HG03469 (cell line): ENCODE data around the gene PLLP.
"Not testable (repeated sequence)": the region's sequence is repeated elsewhere in the genome, so short reads cannot be mapped to it uniquely, and the experiment has no call there.

Source experiments
- ATAC-seq: cut with Tn5 transposase; IDR thresholded peaks from one replicate; pipeline ENCODE4 v1.9.1; 2021; ENCODE audit warnings: mild to moderate bottlenecking, moderate library complexity, moderate number of reproducible peaks; ENCODE audit not compliant: unreplicated experiment

The PLLP gene

DNA sequence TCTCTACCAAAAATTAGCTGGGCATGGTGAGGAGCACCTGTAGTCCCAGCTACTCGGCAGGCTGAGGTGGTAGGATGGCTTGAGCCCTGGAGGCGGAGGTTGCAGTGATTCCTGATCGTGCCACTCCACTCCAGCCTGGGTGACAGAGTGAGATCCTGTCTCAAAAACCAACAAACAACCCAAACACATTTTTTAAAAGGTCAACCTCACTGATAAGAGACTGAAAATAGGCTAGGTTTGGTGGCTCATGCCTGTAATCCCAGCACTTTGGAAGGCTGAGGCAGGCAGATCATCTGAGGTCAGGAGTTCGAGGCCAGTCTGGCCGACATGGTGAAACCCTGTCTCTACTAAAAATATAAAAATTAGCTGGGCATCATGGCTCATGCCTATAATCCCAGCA is 8.5 kb downstream of the PLLP start:
- ATAC-seq, result not testable (repeated sequence)

DNA sequence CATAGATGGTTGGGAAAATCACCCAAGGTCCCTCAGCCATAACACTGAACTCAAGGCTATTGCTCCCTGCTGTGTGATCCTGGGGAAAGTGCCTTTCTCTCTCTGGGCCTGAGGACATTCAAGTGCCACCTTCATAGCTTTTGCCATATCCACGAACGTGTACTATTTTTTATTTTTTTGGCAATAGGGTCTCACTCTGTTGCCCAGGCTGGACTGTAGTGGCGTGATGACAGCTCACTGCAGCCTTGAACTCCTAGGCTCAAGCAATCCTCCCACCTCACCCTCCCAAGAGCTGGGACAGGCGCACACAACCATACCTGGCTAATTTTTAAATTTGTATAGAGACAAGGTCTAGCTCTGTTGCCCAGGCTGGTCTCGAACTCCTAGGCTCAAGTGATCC is 10.6 kb downstream of the PLLP start:
- no peak for ATAC-seq

DNA sequence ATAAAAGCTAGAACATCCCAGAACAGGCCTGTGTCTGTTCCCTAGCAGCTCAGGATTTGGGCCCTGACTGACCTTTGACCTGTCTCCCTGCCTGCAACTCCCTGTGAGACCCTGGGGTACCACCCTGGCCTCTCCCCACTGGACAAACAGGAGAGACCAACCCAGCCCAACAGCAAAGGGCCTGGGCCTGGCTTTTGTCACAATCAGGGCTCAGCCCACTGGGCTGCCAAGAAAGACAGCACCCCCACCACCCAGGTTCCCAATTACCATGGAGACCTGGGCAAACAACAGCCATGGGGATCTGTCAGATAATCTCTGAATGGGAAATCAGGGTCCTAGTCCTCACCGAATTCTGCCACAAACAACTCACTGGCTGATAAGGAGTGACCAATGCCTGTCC is 11.1 kb downstream of the PLLP start:
- no peak for ATAC-seq

DNA sequence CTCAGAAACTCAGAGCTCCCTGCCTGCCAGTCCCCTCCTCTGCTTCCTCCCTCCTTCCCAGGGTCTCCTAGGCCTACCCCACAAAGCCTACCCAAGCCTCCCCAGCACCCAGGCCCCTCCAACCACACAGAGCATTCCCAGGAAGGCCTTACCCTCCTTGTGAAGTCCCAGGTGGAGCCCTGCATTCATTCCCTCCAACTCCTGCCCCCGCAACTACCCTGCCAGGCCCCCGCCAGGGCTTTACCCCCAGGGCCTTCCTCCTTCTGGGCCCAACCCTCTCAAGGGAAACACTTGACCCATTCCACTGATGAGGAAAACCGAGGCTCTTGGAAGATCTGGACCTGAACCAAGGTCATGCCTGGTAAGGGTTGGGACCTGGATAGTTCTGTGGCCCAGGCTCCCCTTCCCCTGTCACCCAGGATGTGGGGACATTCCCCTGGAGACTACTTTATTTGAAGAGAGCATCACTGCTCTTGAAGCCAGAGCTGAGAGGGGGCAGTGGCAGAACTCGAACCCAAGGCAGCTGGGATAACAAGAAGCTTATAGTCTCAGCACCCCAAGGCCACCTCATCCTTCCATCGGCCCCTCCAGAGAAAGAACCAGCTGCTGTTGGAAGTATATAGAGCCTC is 12.5 kb downstream of the PLLP start:
- ATAC-seq, result no peak

DNA sequence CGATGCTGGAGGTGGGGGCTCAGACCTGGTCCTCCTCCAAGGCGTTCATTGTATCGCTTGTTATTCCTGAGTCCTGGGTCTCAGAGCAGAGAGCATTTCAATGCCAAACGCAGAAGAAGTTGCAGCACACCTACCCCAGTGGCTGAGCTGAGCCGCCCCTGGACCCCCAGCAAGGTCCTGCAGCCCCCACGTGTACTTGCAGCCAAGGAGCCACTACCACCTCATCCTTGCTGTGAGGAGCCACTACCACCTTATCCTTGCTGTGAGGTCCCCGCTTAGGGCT is 13.5 kb downstream of the PLLP start:
- no peak for ATAC-seq

DNA sequence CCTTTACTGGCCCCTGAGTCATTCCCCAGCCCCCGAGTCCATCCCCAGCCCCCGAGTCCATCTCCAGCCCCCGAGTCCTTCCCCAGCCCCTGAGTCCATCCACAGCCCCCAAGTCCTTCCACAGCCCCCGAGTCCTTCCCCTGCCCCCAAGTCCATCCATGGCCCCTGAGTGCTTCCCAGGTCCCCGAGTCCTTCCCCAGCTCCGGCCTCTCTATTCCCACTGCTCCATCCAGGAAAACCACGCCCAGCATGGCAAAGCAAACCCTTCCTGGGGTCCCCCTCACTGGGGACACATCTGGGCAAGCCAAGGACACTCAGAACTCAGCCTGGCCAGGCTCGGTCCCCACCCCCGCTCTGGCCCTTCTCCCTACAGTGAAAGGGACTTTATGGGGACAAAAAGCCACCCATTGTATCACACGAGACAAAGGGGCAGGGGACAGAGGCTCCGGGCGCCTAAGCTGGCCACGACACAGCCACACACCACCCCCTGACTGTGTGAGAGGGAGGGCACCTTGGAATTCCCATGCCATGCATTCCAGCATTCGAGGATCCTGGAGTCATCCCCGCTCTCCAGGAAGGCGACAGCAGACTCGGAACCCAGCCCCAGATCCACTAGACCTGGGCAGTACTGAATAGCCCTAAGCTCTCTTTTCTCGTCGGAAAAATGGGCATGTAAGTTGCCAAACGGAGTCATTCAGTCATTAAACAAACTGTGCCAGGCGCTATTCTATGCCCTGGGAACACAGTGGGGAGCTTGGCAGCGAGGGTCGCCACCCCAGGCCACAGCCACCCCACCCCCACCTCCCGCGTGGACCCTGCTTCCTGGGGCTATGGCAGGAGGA is 14.0 kb downstream of the PLLP start:
- no peak for ATAC-seq

DNA sequence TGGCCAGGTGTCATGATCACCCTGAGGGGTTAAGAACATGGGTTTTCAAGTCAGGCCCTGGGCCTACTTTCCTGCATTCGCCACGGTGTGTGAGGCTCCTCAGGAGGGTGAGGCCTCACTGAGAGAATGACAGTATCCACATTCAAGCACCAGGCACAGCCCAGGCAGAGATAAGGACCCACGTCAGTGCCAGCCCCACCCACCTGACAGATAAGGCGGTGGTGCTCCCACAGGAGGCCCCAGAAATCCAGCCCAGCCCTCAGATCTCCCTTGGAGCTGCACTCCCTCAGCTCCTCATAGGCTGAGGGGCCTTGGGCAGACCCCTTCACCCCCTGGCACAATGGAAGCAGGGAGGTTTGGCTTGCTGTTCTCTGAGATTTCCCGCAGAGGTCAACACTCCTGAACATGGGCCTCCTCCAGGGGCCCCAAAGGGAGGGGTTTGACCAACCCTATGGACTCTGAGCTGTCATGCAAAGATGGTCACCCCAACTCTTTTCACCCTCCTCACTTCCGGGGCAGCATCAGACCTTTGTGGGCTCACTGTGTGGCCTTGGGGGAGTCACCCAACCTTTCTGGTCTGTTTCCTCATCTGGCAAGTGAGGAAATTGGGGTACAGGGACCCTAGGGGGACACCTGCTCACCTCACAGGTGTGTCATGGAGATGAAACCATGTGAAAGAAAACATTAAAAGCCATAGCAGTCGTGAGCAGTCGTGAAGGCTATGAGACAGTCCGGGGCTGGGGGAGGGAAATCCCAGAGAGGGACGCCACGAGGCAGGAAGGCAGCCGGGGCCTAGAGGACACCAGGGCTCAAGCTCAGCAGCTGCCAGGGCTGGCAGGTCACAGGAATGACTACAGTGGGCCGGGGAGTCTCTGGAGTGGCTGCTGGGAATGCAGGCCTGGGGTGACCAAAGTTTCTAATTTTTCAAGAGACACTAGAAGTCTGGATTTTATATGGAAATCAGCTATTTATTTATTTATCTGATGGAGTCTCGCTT is 15.4 kb downstream of the PLLP start:
- no peak for ATAC-seq

DNA sequence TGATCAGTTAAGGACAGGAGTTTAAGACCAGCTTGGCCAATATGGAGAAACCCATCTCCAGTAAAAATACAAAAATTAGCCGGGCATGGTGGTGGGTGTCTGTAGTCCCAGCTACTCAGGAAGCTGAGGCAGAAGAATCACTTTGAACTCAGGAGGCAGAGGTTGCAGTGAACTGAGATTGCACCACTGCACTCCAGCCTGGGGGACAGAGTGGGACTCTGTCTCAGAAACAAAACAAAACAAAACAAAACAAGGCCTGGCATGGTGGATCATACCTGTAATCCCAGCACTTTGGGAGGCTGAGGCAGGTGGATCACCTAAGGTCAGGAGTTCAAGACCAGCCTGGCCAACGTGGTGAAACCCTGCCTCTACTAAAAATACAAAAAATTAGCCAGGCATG is 17.1 kb downstream of the PLLP start:
- ATAC-seq, result not testable (repeated sequence)

DNA sequence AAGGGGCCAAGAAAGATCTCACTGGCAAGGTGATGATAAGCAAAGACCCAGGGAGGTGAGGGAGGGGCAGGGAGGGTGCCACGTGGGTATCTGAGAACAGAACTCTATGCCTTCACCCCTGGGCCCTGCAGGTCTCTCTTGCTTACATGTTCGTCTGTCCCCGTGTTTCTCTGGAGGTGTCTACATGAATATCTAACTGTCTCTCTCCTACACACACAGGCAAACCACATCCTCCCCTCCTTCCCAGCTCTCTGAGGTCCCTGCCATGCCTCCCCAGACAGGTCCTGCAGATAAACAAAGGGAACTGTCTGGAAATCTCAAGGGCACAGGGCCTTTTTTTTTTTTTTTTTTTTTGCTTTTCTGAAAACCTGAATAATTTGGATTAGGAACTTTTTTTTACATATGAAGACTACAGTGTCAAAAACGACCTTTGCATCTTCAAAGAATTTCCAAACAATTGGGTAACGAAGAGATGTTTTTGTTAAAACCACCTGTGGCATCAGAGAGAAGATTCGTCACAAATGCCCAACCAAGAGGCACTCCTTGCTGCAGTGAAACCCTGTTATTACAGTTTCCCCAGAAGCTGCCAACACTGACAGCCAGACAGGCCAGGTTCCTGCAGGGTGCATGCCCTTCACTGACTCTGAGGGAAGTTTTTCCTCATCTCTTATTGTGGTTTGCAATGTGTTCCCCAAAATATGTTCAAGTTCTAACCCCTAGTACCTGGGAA is 17.8 kb downstream of the PLLP start:
- ATAC-seq, result no peak

DNA sequence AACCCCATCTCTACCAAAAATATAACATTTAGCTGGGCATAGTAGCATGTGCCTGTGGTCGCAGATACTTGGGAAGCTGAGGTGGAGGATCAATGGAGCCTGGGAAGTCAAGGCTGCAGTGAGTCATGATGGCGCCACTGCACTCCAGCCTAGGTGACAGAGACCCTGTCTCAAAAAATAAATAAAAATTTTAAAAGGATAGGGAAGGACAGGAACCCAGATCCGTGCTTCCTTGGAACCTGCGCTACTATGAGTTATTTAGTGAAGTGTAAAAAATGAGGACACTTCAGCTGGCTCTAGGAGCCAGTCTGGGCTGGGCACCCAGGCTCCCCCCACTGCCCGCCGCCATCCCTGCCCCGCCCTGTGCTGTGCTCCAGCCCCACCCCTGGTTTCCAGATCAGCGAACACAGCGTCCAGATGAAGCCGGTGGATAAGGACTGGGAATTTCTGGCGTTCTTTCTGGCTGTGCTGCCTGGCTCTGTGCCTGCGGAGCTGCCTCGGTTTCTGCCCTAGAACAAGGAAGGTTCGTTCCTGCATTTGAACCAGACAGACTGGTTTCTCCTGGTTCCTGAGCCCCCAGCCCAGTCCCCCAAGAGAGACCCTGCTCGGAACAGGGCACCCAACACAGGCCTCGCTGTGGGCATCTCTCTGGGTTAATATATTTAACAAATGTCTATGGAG is 18.5 kb downstream of the PLLP start:
- ATAC-seq, result no peak

DNA sequence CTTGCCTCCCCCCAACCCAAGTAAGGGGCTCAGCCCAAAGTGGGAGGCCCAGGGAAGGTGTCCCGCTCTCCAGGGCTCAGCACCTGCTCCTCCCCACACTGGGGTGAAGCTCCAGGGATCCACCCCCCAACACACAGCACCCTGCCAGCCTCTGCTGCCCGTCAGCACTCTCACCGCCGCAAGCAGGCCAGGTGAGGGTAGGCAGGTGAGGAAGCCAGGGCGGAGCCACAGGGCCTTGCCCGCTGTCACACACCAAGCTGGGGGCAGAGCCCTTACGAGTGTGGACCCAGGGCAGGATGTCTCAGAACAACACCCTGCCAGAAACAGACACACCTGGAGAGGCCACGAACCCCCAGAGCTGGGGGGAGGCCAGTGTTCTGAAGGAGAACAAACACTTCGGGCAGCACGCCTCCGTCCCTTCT is 19.5 kb downstream of the PLLP start:
- no peak for ATAC-seq

DNA sequence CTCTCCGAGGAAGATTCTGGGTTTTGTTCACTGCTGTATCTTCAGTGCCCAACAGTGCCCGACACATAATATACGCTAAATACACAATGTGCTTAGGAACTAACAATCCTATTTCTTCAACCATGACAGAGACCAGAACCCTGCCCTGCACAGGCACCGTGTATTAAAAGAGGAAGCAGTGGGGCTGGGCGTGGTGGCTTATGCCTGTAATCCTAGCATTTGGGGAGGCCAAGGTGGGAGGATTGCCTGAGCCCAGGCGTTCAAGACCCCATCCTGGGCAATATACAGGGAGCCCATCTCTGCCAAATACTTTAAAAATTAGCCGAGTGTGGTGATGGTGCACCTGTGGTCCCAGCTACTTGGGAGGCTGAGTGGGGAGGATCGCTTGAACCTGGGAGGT is 20.1 kb downstream of the PLLP start:
- ATAC-seq, result no peak

DNA sequence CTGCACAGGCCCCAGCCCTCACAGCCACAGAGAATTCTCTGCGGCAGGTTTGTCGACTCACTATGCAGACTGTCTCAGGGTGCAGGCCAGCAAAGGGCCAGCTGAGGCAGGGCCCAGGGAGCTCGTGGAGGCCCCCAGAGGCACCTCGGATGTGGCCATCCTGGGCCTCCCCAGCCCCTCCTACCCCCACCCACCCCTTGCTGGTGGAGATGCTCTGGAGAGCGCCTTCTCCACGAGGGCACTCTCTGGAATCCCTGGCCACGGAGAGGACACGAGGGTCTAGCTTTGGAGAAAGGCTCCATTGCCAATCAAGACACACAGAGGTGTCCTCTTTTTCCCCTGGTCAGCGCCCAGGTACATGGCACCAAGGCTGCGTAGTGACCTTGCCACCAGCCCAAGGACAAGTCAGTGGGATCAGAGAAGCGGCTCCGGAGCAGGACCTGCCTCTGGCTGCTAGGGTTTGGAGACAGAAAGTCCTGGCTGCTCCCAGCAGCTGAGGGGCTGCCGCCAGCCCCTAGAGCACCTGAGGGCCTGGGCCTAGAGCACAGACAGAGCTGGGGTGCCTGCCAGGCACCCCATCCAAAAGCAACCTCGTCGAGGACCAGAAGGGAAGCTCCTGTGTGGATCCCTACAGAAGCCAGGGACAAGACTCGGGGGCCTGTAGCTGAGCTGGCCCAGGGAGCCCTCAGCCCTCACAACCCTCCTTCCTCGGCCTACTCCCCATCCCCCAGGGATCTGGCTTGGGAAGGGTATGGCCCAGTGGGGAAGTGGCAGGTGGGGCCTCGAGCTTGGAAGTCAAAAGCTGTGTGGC is 20.7 kb downstream of the PLLP start:
- no peak for ATAC-seq

DNA sequence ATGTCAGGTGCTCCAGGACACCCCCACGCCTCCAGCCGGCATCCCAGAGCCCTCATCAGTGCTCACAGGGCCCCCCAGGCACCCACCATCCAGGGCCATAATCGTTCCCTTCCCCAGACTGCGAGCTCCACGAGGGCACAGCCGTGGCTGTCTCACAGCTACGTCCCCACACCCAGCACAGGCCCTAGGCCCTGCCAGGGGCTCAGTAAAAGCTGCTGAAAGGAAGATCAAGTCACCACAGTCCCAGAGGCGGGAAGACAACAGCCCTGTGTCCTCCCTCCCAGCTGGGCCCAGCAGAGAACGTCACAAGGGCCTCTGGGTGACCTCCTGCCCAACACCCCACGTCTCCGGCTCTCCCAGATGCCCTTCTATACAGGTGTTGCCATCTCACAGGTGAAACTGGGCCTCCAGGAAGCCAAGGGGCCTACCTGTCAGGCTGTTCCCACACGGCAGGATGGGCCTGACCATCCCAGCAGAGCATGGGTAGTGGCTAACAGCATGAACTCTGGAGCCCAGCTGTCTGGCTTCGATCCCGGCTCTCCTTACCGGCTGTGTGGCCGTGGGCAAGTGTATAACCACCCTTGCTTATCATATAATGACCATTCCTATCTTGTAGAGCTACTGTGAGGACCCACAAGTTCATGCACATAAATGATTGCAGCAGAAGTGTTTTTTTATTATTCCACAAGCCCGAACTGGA is 21.5 kb downstream of the PLLP start:
- ATAC-seq, result no peak

DNA sequence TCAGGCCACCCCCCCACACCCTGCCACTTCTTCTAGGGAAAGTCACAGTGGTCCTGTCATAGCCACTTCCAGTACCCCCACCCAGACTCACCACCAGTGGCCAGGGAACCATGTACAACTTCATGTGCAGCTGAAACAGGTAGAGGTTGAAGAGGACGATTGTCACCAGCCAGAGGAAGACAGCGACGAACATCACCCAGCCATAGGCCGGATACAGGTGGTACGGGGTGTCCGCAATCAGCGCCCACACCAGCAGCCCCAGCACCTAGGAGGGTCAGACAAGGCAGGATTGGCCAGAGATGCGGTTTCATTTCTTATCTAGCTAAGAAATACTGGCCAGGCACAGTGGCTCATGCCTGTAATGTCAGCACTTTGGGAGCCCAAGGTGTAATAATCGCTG is 22.7 kb downstream of the PLLP start:
- ATAC-seq, result no peak

DNA sequence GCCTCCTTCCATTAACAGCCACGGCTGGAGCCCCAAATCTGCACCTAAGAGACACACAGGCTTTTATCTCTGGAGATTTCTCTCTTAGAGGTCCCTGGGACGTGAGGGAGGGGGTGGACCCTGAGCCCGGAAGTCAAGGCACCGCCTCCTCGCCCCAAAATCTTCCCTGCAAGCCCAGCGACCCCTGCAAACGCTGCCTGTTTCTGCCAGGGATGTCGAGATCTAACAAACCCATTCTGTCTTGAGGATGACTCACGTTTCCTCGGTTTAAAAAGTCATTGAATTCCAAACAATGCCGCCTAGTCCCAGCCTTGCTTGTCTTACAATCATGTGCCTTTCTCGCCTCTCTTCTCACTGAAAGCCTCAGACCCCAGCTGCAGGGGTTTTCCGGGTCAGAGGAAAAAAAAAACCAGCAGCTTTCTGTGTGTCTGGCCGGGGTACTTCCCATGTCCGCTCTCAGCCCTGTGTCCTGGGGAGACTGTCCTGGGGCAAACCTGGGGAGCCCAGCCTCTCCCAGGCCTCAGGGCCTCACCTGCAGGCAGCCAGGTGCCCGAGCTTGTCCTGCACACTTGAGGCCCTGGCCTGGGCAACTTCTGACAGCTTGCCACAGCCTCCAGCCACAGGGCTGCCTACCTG is 24.1 kb downstream of the PLLP start:
- no peak for ATAC-seq

DNA sequence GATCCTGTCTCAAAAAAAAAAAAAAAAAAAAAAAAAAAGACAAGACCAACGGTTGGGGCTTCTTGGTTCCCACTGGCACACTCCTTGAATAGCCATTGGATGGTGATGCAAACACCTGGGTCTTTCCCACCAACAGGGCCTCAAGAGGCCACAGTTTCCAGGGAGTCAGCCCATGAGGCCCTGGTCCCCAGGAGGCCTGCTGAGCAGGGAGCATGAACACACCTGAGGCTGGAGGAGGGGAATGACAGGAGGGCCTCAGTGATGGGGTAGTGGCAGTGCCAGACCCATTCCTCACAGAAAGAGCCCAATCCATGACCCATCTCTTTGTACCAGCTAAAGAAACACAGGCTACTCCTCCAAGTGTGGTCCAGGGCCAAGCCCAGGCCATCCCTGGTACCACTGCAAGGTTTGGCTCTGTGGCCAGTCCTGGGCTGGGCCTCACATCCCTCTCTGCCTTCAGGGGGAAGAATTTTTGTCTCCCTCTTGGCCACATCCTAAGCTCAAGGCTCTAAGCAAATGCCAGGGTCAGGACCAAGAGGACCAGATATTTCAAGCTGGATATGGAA is 25.5 kb downstream of the PLLP start:
- no peak for ATAC-seq
